ENCODE data around the gene NUP210.
A peak's percentile ranks its signal among the peaks of the same experiment; 100 is the strongest.

DNA sequence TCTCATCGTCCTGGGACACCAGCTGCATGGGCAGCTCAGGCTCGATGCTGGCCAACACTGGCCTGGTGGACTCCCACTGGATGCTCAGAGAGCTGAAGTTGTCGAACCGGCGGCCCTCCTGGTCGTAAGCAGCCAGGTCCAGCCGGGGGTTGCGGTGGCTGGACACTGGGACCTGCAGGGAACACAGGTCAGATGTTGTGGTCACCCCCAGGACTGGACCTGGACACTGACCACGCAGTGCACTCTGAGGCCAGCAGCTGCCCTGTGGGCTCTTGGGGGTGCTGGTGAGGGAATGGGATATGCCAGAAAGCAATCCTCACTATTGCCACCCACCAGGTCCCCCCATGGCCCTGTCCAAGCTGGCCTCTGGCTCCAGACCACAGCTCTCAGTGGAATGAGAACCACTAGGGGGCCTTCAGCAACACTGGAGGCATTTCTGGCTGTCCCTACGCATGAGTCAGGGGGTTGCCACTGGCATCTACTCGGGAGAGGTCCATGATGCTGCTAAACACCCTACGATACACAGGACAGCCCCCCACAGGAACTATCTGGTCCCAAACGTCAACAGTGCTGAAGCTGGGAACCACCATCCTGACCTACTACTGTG is 66.1 kb downstream of the NUP210 start:
- TF ChIP-seq, protein P1, sequence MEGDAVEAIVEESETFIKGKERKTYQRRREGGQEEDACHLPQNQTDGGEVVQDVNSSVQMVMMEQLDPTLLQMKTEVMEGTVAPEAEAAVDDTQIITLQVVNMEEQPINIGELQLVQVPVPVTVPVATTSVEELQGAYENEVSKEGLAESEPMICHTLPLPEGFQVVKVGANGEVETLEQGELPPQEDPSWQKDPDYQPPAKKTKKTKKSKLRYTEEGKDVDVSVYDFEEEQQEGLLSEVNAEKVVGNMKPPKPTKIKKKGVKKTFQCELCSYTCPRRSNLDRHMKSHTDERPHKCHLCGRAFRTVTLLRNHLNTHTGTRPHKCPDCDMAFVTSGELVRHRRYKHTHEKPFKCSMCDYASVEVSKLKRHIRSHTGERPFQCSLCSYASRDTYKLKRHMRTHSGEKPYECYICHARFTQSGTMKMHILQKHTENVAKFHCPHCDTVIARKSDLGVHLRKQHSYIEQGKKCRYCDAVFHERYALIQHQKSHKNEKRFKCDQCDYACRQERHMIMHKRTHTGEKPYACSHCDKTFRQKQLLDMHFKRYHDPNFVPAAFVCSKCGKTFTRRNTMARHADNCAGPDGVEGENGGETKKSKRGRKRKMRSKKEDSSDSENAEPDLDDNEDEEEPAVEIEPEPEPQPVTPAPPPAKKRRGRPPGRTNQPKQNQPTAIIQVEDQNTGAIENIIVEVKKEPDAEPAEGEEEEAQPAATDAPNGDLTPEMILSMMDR (conservative IDR thresholded peaks at IDR 0.05; ENCODE audit: low read depth, low read length) = peak; percentile 65
- TF ChIP-seq EZH2 (IDR thresholded peaks at IDR 0.05; ENCODE audit: low read length, unreplicated experiment) (no peak), EZH2phosphoT487 (IDR thresholded peaks at IDR 0.05; ENCODE audit: borderline replicate concordance, low read length) (no peak)
